Measurements from ENCODE around the gene LPP. TPM values are rescaled to one million over a fixed set of nuclear protein-coding genes. Genes with fewer than 3 reads are reported as not detected.

The LPP gene
- total and polyA plus RNA-seq, 10 of the 15 experiments (the other 5 are each of a cell fraction or from before 2014, with no cell fraction given), result under 0.01 to 0.62 (median 0.03) TPM

DNA sequence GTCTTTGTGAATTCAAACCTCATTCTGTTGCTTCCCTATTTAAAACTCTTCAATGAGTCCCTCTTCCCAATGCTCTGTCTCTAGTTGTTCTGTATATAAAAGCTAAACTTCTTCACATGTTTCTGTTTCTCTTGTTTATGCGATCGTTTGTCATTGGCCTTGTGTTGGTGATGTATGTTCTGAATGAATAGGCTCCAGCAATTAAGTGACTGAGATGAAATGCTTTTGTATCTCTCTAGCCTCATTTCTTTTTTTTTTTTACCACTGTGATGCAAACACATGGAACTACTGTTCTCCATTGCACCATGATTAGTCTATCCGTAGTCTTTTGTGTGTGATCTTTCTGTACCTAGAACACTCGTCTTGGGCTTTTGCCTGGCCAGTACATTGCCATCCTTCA, 637.4 kb downstream of the LPP start:
- CTCF ChIA-PET, result no interaction called here

More for the DNA sequence above, 637.4 kb downstream of the LPP start:
- BruUV-seq (replicated peaks), result no TSS peak
- WGBS (ENCODE audit: insufficient coverage, insufficient replicate concordance, low lambda C conversion rate, missing lambda C conversion rate), result 68% methylated on average over 4 of the region's 4 CpGs
- TF ChIP-seq, protein P1, sequence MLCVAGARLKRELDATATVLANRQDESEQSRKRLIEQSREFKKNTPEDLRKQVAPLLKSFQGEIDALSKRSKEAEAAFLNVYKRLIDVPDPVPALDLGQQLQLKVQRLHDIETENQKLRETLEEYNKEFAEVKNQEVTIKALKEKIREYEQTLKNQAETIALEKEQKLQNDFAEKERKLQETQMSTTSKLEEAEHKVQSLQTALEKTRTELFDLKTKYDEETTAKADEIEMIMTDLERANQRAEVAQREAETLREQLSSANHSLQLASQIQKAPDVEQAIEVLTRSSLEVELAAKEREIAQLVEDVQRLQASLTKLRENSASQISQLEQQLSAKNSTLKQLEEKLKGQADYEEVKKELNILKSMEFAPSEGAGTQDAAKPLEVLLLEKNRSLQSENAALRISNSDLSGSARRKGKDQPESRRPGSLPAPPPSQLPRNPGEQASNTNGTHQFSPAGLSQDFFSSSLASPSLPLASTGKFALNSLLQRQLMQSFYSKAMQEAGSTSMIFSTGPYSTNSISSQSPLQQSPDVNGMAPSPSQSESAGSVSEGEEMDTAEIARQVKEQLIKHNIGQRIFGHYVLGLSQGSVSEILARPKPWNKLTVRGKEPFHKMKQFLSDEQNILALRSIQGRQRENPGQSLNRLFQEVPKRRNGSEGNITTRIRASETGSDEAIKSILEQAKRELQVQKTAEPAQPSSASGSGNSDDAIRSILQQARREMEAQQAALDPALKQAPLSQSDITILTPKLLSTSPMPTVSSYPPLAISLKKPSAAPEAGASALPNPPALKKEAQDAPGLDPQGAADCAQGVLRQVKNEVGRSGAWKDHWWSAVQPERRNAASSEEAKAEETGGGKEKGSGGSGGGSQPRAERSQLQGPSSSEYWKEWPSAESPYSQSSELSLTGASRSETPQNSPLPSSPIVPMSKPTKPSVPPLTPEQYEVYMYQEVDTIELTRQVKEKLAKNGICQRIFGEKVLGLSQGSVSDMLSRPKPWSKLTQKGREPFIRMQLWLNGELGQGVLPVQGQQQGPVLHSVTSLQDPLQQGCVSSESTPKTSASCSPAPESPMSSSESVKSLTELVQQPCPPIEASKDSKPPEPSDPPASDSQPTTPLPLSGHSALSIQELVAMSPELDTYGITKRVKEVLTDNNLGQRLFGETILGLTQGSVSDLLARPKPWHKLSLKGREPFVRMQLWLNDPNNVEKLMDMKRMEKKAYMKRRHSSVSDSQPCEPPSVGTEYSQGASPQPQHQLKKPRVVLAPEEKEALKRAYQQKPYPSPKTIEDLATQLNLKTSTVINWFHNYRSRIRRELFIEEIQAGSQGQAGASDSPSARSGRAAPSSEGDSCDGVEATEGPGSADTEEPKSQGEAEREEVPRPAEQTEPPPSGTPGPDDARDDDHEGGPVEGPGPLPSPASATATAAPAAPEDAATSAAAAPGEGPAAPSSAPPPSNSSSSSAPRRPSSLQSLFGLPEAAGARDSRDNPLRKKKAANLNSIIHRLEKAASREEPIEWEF (IDR thresholded peaks at IDR 0.05; ENCODE audit: insufficient replicate concordance, low read depth, low read length), result no peak
- no peak for TF ChIP-seq CHD4 (IDR thresholded peaks at IDR 0.05)
- no peak for TF ChIP-seq MYC (IDR thresholded peaks at IDR 0.05; ENCODE audit: insufficient read depth, insufficient read length, insufficient replicate concordance, low read length, severe bottlenecking)
- no peak for TF ChIP-seq SREBF1 (IDR thresholded peaks at IDR 0.05; ENCODE audit: low read length)
- H3K9me3 ChIP-seq (replicated peaks; ENCODE audit: control insufficient read depth, insufficient read depth, low read length), result no peaks in the 10 kb centered on the region
- no peaks in the 10 kb centered on the region for H3K4me1 ChIP-seq (ENCODE audit: control insufficient read depth, insufficient read depth, low read length)
- in situ Hi-C loops (cut with MboI), result no loop called here
- ChIA-PET SMC1A (ENCODE audit: uncharacterized antibody, unreplicated experiment) (interaction anchor here (0.5 to 0.7 kb wide), 2 partner anchors 37 to 1680 kb away, joined by 3 read pairs; no protein-coding TSS in a partner anchor), RAD21 (ENCODE audit: unreplicated experiment) (no interaction called here), POLR2A (no interaction called here)
- intact Hi-C loops (cut with micrococcal nuclease; ENCODE audit: unreplicated experiment), result no loop called here
- no peaks in the 10 kb centered on the region for H3K27me3 ChIP-seq (replicated peaks in 1 of 2; ENCODE audit: control insufficient read depth in 2 of 2, insufficient read depth in 2 of 2, low read length in 1 of 2)
- H3K79me2 ChIP-seq (ENCODE audit: control insufficient read depth, insufficient read depth, low read length), result no peaks in the 10 kb centered on the region
- no peak for FAIRE-seq
- H2AFZ ChIP-seq (ENCODE audit: control insufficient read depth, low read depth, low read length), result no peak overlapping the region
- H3K27ac ChIP-seq (ENCODE audit: control insufficient read depth, insufficient read depth), result no peak overlapping the region
- no peak overlapping the region for H3K9ac ChIP-seq (ENCODE audit: control insufficient read depth, insufficient read depth, low read length)
- ATAC-seq, result no peak
- H3K36me3 ChIP-seq (ENCODE audit: control insufficient read depth in 2 of 2, insufficient read depth in 2 of 2, low read length in 1 of 2), result no peaks in the 10 kb centered on the region
- H4K20me1 ChIP-seq (ENCODE audit: control insufficient read depth, insufficient read depth), result no peaks in the 10 kb centered on the region
- H3K4me3 ChIP-seq, result no peak overlapping the region
- no peak for DNase-seq (ENCODE audit: low read depth, low spot score)
- H3K4me2 ChIP-seq (ENCODE audit: control insufficient read depth, insufficient read depth), result no peak overlapping the region

All from GM12878 (cell line).